Adrenal gland (tissue), 12 donors: Measurements from ENCODE around the gene KIF5B. TPM values are rescaled to one million over a fixed set of nuclear protein-coding genes. Genes with fewer than 3 reads are reported as not detected.
A peak's percentile ranks its signal among the peaks of the same experiment; 100 is the strongest.
"Not testable (repeated sequence)": the region's sequence is repeated elsewhere in the genome, so short reads cannot be mapped to it uniquely, and the experiment has no call there.

Experiments used
- DNase-seq, 7 donors: peaks; one replicate each; pipeline ENCODE4 v3.0.0-alpha.2; 2019 to 2020
- H3K27ac ChIP-seq, 5 donors: fragments of 200-600 bp; sonication (generic) in 4 of 5; 1 replicate in 3 of 5; 2 replicates in 2 of 5; pipeline versions ENCODE4 v1.5.1 to v1.8.0; 2016 to 2020; ENCODE audit warnings: mild to moderate bottlenecking in 1 of 5
- H3K27me3 ChIP-seq: fragments of 200-600 bp; 2 replicates; pipeline ENCODE4 v1.8.0; 2021
- H3K36me3 ChIP-seq, 2 donors: fragments of 200-600 bp; replicated peaks in 1 of 2; 1 replicate in 1 of 2; 2 replicates in 1 of 2; pipeline versions ENCODE4 v1.5.1 to v1.8.0; 2018 to 2022
- H3K4me1 ChIP-seq, 2 donors: fragments of 200-600 bp; replicated peaks in 1 of 2; 1 replicate in 1 of 2; 2 replicates in 1 of 2; pipeline versions ENCODE4 v1.5.1 to v1.8.0; 2018 to 2021
- H3K4me3 ChIP-seq, 4 donors: fragments of 200-600 bp; sonication (generic) in 3 of 4; one replicate each; pipeline ENCODE4 v1.5.1; 2016 to 2018
- H3K9me3 ChIP-seq, 3 donors: fragments of 200-600 bp; sonication (generic) in 1 of 3; replicated peaks in 1 of 3; 1 replicate in 2 of 3; 2 replicates in 1 of 3; pipeline versions ENCODE4 v1.5.1 to v1.8.0; 2016 to 2021
- CTCF ChIP-seq, 6 experiments: fragments of 450-650 bp in 4 of 6; fragments of 200-600 bp in 2 of 6; sonication (generic) in 1 of 6; IDR thresholded peaks; 1 replicate in 5 of 6; 2 replicates in 1 of 6; pipeline versions ENCODE4 v1.5.1 to v1.8.0; 2016 to 2021; ENCODE audit warnings: antibody characterized with exemption in 6 of 6, mild to moderate bottlenecking in 2 of 6, moderate library complexity in 1 of 6
- POLR2A ChIP-seq, 2 donors: fragments of 450-650 bp; IDR thresholded peaks; one replicate each; pipeline ENCODE4 v1.6.1; 2017; ENCODE audit warnings: antibody characterized with exemption in 2 of 2, mild to moderate bottlenecking in 2 of 2, moderate library complexity in 1 of 2
- WGBS, 4 donors: extraction: QIAGEN DNeasy Blood & Tissue Kit in 2 of 4; methylation state at CpG; one replicate each; pipeline versions ENCODE4 v1.1.5 to v1.1.7; 2013 to 2017; 5-methylcytosine and 5-hydroxymethylcytosine counted together
- intact Hi-C, 2 donors: fragments of 100-400 bp; cut with DNase I; formaldehyde crosslinking; loops; one replicate each; pipeline versions ENCODE4 v1.14.1 to v1.15.0; 2022 to 2023
- polyA plus RNA-seq, 3 donors: library from polyadenylated mRNA; stranded (reverse); fragments of 200-250 nt in 2 of 3; fragments of 350-450 nt in 1 of 3; fragmentation: Illumina TruSeq in 1 of 3; extraction: RNeasy Lipid Tissue Mini Kit (QIAGEN cat#74804) in 1 of 3; gene quantifications; one replicate each; pipeline ENCODE4 v1.2.3, GENCODE V29; 2013 to 2014
- total RNA-seq, 9 donors: library from RNA; depleted of rRNA in 4 of 9; stranded (reverse); fragments of >200 nt in 4 of 9; fragments of 120-200 nt in 1 of 9; fragmentation: NEBNext Ultra II Directional in 1 of 9; extraction: Animal tissue kit (Norgen Biotek cat#: 25700) in 1 of 9; gene quantifications; one replicate each; pipeline versions ENCODE4 v1.1.0 to v1.2.4, GENCODE V29; 2013 to 2023
- donor health status: healthy with polysubstance abuse.
- donor health status: Bipolar disorder and iron deficiency.
- donor health status: DM: yes; HTN: yes; CAD: no.
- donor health status: DM: no; HTN: no; CAD: no.
- donor health status: DM: no; HTN: no; CAD: no.
- donor health status: DM: yes; HTN: yes; CAD: no.

KIF5B gene
- total and polyA plus RNA-seq, 12 donors, result 24.2 to 139 (median 81.7) TPM

GRCh38 chr10:32047881-32048280, 8.3 kb downstream of the KIF5B start:
- peaks cover 29 to 61% of the 10 kb centered on the region in 2 donors for H3K4me1 ChIP-seq

GRCh38 chr10:32046151-32046550, 10.1 kb downstream of the KIF5B start:
- TF ChIP-seq CTCF (IDR thresholded peaks at IDR 0.05), result no peak
- no peak for TF ChIP-seq POLR2A (IDR thresholded peaks at IDR 0.05)
- intact Hi-C loops, result no loop called here
- Histone ChIP-seq H3K4me1 (peaks cover 20 to 60% of the 10 kb centered on the region in 2 donors), H3K27ac (no peak overlapping the region), H3K9me3 (no peaks in the 10 kb centered on the region), H3K36me3 (peaks cover 0 to 30% of the 10 kb centered on the region in 2 donors), H3K4me3 (no peak overlapping the region), H3K27me3 (no peaks in the 10 kb centered on the region)
- no peak for DNase-seq
- WGBS, 4 donors, result 79 to 93% (median 89%) methylated on average over 3 of the region's 3 CpGs

More at GRCh38 chr10:32047881-32048280, 8.3 kb downstream of the KIF5B start:
- Histone ChIP-seq H3K27me3 (no peaks in the 10 kb centered on the region), H3K36me3 (peaks cover 0 to 30% of the 10 kb centered on the region in 2 donors), H3K9me3 (no peaks in the 10 kb centered on the region), H3K27ac (no peak overlapping the region), H3K4me3 (no peak overlapping the region)
- intact Hi-C loops, result no loop called here
- TF ChIP-seq POLR2A (IDR thresholded peaks at IDR 0.05), result no peak
- no peak for TF ChIP-seq CTCF (IDR thresholded peaks at IDR 0.05)
- no peak for DNase-seq

- 63 to 72% (median 67%) methylated on average over 8 of the region's 8 CpGs for WGBS, 4 donors
- intact Hi-C loops, result not testable (repeated sequence)
- peaks cover 0 to 36% of the 10 kb centered on the region in 2 donors for H3K36me3 ChIP-seq
These were observed 13.5 kb downstream of the KIF5B start for GRCh38 chr10:32042730-32043129.

GRCh38 chr10:32041290-32042028, 14.8 kb downstream of the KIF5B start:
- Histone ChIP-seq H3K9me3 (no peaks in the 10 kb centered on the region), H3K4me3 (no peak overlapping the region), H3K27me3 (no peaks in the 10 kb centered on the region), H3K36me3 (peaks cover 0 to 36% of the 10 kb centered on the region in 2 donors), H3K27ac (no peak overlapping the region), H3K4me1 (peaks cover 14 to 52% of the 10 kb centered on the region in 2 donors)
- TF ChIP-seq CTCF (IDR thresholded peaks at IDR 0.05) (no peak), POLR2A (IDR thresholded peaks at IDR 0.05) (no peak)
- DNase-seq, result no peak
- intact Hi-C loops, result no loop called here
- WGBS, 4 donors, result 47 to 68% (median 57%) methylated on average over 1 of the region's 1 CpG

More at GRCh38 chr10:32042730-32043129, 13.5 kb downstream of the KIF5B start:
- H3K27me3 ChIP-seq, H3K9me3 ChIP-seq, H3K4me3 ChIP-seq, H3K27ac ChIP-seq, DNase-seq: not testable (repeated sequence)
- H3K4me1 ChIP-seq, result peaks cover 14 to 52% of the 10 kb centered on the region in 2 donors

- WGBS, 4 donors, result 29 to 53% (median 36%) methylated on average over 1 of the region's 1 CpG
- Histone ChIP-seq H3K9me3 (no peaks in the 10 kb centered on the region), H3K27ac (peak overlapping the region in 1 of 5 donors; percentile 42), H3K27me3 (no peaks in the 10 kb centered on the region), H3K4me3 (no peak overlapping the region), H3K4me1 (peaks cover 14 to 52% of the 10 kb centered on the region in 2 donors), H3K36me3 (peaks cover 0 to 42% of the 10 kb centered on the region in 2 donors)
- TF ChIP-seq POLR2A (IDR thresholded peaks at IDR 0.05) (peak in 1 of 2 donors; percentile 23), CTCF (IDR thresholded peaks at IDR 0.05) (no peak)
- intact Hi-C loops, result no loop called here
- DNase-seq, result no peak
These were observed 16.5 kb downstream of the KIF5B start for GRCh38 chr10:32039734-32040133.
